IPS-15b (cell line): ENCODE measurements around the gene GKN2.

Experiments
- H3K27me3 ChIP-seq: one replicate; pipeline ENCODE4 v1.6.1; 2013; ENCODE audit warnings: low read length; ENCODE audit not compliant: control insufficient read depth, insufficient read depth
- H3K36me3 ChIP-seq: one replicate; pipeline ENCODE4 v1.6.1; 2013; ENCODE audit warnings: low read length; ENCODE audit not compliant: control insufficient read depth, insufficient read depth
- H3K4me1 ChIP-seq: one replicate; pipeline ENCODE4 v1.6.1; 2013; ENCODE audit warnings: mild to moderate bottlenecking, low read length; ENCODE audit not compliant: control insufficient read depth, insufficient read depth
- H3K4me3 ChIP-seq: one replicate; pipeline ENCODE4 v1.5.1; 2013; ENCODE audit warnings: low read depth, low read length
- H3K9ac ChIP-seq: one replicate; pipeline ENCODE4 v1.6.1; 2013; ENCODE audit warnings: low read depth, mild to moderate bottlenecking, low read length
- H3K9me3 ChIP-seq: one replicate; pipeline ENCODE4 v1.6.1; 2013; ENCODE audit warnings: mild to moderate bottlenecking, low read length; ENCODE audit not compliant: control insufficient read depth, insufficient read depth

GKN2 gene

DNA sequence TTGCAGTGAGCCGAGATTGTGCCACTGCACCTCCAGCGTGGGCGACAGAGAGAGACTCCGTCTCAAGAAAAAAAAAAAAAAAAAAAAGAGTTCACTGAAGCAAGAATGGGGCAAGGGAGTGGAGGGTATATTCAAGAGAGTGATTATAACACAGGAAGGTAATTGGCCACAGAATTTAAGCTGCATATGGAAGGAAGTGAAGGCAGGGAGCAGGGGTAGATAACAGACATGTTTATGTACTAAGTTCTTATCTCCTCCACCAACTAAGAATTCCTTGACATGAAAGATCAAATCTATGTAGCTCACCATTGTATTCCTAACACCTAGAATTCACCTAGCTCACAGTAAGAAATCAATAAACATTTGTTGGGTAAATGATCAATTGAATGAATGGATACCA lies 37.3 kb downstream of the GKN2 start:
- Histone ChIP-seq H3K27me3 (no peaks in the 10 kb centered on the region), H3K4me1 (peaks cover under 1% of the 10 kb centered on the region), H3K4me3 (no peak overlapping the region), H3K36me3 (no peaks in the 10 kb centered on the region), H3K9ac (no peak overlapping the region), H3K9me3 (no peaks in the 10 kb centered on the region)

DNA sequence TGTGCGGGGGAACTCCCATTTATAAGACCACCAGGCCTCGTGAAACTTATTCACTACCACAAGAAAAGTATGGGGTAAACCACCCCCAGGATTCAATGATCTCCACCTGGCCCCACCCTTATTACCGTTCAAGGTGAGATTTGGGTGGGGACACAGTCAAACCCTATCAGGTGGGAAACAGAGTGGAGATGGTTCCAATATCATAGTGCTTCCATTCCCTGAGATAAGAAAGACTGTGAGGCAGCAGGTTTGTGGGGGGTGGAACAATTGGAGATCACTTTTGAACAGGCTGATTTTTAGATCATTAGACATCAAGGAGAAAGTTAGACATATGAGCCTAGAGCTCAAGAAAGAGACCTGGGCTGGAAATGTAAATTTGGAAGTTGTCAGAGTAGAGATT lies 39.3 kb downstream of the GKN2 start:
- H3K4me1 ChIP-seq = peaks cover 2% of the 10 kb centered on the region
- H3K27me3 ChIP-seq = no peaks in the 10 kb centered on the region
- H3K9me3 ChIP-seq = no peaks in the 10 kb centered on the region
- no peak overlapping the region for H3K4me3 ChIP-seq
- H3K36me3 ChIP-seq = no peaks in the 10 kb centered on the region
- no peak overlapping the region for H3K9ac ChIP-seq

DNA sequence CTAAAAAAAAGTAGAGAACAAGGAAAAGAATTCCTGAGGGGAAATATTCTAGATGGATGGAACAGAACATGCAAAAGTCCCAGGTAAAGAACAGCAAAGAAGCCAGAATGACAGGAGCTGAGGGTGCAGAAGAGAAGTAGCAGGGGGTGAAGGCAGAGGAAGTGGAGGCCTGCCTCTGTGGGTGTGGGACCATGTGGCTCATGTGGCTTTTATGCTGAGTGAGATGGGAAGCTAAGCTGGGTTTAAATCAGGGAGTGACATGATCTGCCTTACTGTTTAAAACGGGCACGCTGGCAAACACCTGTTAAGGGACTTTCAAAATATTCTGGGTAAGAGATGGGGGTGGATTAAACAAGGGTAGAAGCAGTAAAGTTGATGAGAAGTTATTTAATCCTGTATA lies 40.0 kb downstream of the GKN2 start:
- H3K4me1 ChIP-seq = peaks cover 2% of the 10 kb centered on the region

DNA sequence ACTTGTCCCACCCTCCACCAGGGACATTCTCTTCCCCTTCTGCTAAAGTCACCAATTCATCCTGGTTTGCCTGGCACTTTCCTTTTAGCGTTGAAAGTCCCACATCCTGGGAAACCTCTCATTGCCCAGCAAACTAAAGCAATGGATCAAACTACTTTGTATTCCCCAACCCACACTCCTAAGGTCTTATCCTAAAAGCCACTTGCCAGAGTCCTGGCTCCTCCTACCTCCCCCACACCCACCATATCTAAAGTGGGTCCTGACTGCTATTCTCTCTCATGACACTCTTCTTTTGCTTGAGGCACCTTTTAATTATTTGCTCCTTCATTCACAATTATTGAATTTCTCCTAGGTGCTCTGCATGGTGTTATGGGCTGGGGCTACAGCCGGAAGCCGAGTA lies 40.6 kb downstream of the GKN2 start:
- Histone ChIP-seq H3K27me3 (no peaks in the 10 kb centered on the region), H3K9me3 (no peaks in the 10 kb centered on the region), H3K36me3 (no peaks in the 10 kb centered on the region), H3K4me1 (peaks cover 2% of the 10 kb centered on the region), H3K9ac (no peak overlapping the region), H3K4me3 (no peak overlapping the region)

More for the DNA sequence above, 40.0 kb downstream of the GKN2 start:
- no peak overlapping the region for H3K9ac ChIP-seq
- H3K27me3 ChIP-seq = no peaks in the 10 kb centered on the region
- no peak overlapping the region for H3K4me3 ChIP-seq
- no peaks in the 10 kb centered on the region for H3K36me3 ChIP-seq
- H3K9me3 ChIP-seq = no peaks in the 10 kb centered on the region

DNA sequence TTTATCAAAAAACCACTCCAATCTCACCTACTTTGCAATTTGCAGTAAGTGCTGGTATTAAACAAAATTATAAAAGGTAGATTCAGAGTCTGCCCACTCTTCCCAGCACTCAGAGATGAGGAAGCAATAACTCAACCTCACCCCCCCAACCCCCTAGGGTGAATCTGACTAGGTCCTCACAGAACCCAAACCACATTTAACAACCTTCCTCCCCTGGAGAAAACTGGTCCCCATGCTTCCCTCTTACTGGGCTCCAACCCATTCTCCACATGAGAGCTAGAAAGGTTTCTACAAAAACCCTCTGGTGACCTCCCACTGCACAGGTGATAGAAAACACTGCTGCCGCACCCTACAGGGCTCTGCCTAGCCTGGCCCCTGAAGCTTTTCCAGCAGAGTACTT lies 41.0 kb downstream of the GKN2 start:
- peaks cover 2% of the 10 kb centered on the region for H3K4me1 ChIP-seq
- H3K27me3 ChIP-seq = no peaks in the 10 kb centered on the region
- H3K9me3 ChIP-seq = no peaks in the 10 kb centered on the region
- H3K4me3 ChIP-seq = no peak overlapping the region
- H3K36me3 ChIP-seq = no peaks in the 10 kb centered on the region
- H3K9ac ChIP-seq = no peak overlapping the region

DNA sequence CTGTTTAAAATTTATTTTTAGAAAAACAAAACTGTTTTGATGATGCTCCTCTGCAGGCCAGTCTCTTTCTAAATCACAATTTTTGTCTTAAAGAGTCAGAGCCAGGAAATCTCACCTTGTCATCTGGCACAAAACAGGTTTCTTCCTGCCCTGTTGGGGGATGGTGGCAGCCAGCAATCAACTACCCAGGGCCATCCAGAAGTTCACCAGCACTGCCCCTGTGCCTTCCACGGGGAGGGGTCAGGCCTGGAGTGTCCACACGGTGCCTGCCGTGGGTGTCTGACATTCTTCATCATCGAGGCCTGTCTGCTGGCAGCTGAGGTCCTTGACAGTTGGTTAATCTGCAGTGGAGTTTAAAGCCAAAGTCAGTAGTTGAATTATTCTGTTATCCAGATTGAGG lies 41.4 kb downstream of the GKN2 start:
- no peaks in the 10 kb centered on the region for H3K36me3 ChIP-seq
- H3K9me3 ChIP-seq = no peaks in the 10 kb centered on the region
- peaks cover 2% of the 10 kb centered on the region for H3K4me1 ChIP-seq
- no peak overlapping the region for H3K4me3 ChIP-seq
- H3K27me3 ChIP-seq = no peaks in the 10 kb centered on the region
- H3K9ac ChIP-seq = no peak overlapping the region

DNA sequence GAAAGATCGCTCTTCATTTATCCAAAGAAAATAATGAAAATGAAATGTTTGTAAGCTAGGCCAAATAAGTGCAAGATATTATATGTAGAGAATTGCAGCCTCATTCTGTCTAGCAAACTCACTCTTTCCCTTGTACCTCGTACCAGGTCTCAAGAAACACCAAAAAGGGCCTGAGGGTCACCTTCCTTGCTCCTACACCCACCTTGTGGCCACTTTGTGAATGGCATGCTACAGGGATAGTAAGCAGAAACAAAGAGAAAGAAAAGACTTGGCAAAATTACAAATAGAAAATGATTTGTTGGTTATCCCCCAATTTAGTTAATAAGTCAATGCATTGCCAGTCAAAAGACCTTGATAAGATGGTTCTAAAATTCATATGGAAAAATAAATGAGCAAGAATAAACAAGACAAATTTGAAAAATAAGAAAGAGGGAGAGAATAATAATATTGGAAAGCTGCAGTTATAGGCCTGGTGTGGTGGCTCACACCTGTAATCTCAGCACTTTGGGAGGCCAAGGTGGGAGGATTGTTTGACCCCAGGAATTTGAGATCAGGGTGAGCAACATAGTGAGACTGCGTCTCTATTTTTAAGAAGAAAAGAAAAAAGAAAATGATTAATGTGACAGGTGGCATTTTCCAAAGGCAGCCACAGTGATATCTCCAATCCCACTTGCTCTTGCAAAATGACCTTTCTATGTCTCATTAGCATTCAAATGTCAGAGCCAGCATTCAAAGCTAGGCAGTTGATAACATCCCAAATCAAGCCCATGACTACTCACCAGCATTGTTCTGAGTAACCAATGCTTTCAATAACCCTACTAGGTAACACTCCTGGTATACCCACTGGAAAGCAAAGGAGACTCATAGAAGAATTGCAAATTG lies 42.7 kb downstream of the GKN2 start:
- H3K9ac ChIP-seq = no peak overlapping the region

DNA sequence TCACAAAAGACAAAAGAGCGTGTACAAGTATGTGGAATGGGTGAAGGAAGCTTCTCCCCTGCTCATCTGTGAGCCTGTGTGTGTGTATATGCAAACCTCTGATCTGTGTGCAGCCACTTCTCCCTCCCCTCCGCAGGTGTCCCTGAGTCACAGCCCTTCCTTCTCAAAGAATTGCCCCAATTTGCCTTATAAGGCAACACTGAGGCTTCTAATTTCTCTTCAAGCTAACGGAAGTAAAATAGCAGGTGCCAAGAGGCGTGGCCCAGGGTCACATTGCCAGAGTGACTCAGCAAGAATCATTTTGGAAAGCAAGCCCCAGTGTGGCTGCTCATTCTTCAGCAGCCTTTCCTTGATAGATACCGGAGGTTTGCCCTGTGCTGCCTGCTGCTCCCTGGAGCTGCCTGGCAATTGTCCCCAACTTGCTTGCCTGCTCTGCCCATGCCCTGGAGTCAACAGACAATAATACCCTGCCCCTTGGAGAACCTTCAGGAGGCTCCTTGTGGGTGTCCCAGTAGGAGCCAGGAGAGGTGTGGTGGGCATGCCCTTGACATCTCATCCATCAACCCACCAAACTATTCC lies 44.2 kb downstream of the GKN2 start:
- H3K4me1 ChIP-seq = peaks cover 2% of the 10 kb centered on the region
- no peaks in the 10 kb centered on the region for H3K9me3 ChIP-seq
- H3K4me3 ChIP-seq = no peak overlapping the region
- no peaks in the 10 kb centered on the region for H3K36me3 ChIP-seq
- no peaks in the 10 kb centered on the region for H3K27me3 ChIP-seq
- no peak overlapping the region for H3K9ac ChIP-seq

More for the DNA sequence above, 42.7 kb downstream of the GKN2 start:
- H3K4me3 ChIP-seq = no peak overlapping the region
- H3K4me1 ChIP-seq = peaks cover 2% of the 10 kb centered on the region
- H3K9me3 ChIP-seq = no peaks in the 10 kb centered on the region
- no peaks in the 10 kb centered on the region for H3K36me3 ChIP-seq
- no peaks in the 10 kb centered on the region for H3K27me3 ChIP-seq

DNA sequence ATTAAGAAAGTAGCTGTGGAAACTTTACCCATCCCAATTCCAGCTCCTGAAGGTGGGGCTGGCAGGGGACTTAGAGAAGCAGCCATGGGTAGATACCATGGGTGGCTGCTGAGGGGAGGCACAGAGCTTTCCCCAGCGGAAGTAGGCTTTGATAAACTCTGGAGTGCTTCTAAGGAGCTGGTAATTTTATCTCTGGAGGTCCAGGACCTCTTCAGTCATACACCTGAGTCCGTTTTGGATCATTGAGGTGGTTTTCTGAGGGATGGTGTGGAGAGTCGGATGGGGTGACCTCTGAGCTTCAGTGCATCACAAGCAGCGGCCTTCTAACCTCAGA lies 44.8 kb downstream of the GKN2 start:
- H3K4me3 ChIP-seq = no peak overlapping the region
- H3K4me1 ChIP-seq = peaks cover 2% of the 10 kb centered on the region
- H3K27me3 ChIP-seq = no peaks in the 10 kb centered on the region
- no peaks in the 10 kb centered on the region for H3K36me3 ChIP-seq
- H3K9ac ChIP-seq = no peak overlapping the region
- H3K9me3 ChIP-seq = no peaks in the 10 kb centered on the region

DNA sequence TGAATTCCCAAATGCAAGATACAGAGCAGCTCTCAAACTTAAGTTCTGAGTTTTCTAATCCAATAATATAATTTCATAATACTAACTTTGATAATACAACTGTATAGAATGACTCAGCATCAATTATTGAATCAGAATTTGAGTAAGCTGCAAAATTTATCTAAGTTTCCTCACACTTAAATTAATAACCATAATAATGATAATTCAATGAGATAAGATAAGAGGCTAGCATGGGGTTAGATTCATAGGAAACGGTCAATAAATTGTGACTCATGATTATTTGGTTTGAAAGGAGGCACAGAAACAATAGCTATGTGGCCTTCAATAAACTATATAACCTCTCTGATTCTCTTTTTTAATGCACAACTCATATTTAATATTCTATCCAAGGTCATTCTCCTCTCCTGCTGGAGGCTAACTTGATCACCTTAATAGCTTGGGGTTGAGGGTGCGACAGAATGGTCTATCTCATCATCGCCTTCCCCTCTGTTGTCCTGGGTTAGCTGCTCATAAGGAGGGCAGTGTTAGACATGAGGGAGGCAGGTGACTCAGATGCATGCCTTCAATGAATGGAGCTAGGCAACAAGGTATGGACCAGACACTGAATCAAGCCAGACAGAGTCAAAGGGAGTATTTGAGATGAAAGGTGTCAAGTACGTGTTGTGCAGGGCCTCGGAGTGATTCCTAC lies 45.3 kb downstream of the GKN2 start:
- Histone ChIP-seq H3K36me3 (no peaks in the 10 kb centered on the region), H3K9ac (no peak overlapping the region), H3K9me3 (no peaks in the 10 kb centered on the region), H3K27me3 (no peaks in the 10 kb centered on the region), H3K4me3 (no peak overlapping the region), H3K4me1 (peaks cover 2% of the 10 kb centered on the region)

DNA sequence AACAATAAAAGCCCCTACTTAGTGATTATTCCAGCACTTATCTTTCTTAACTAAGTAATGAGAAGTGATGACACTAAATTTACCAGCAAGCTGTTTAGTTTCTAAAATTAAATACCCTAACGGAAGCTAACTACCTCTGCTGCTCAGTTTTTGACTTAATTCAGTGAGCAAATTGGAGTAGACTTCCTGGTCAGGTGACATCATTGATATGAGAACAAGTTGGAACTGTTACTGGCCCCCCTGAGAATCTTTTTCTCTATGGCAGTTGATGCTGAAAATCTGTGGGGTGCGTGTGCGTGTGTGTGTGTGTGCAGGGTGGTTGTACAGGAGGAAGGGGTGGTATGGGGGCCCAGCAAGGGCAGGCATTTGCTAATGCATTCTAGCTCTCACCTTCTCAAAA lies 46.0 kb downstream of the GKN2 start:
- Histone ChIP-seq H3K9ac (no peak overlapping the region), H3K4me3 (no peak overlapping the region), H3K27me3 (no peaks in the 10 kb centered on the region), H3K9me3 (no peaks in the 10 kb centered on the region), H3K36me3 (no peaks in the 10 kb centered on the region), H3K4me1 (peaks cover 2% of the 10 kb centered on the region)

GRCh38 chr2:68905116-68905515 lies 47.6 kb downstream of the GKN2 start:
- Histone ChIP-seq H3K9ac (no peak overlapping the region), H3K36me3 (no peaks in the 10 kb centered on the region), H3K4me1 (no peaks in the 10 kb centered on the region), H3K4me3 (no peak overlapping the region), H3K9me3 (no peaks in the 10 kb centered on the region), H3K27me3 (no peaks in the 10 kb centered on the region)
